ENCODE data around the gene C6orf163.

The C6orf163 gene

GRCh38 chr6:87357479-87358196 is 13.0 kb downstream of the C6orf163 start:
- DNase-seq, result peak; percentile 10

GRCh38 chr6:87364602-87365252 is 20.1 kb downstream of the C6orf163 start:
- DNase-seq, result peak; percentile 7

GRCh38 chr6:87366072-87366827 is 21.6 kb downstream of the C6orf163 start:
- DNase-seq, result no peak

- DNase-seq, result no peak
These were observed 22.3 kb downstream of the C6orf163 start for GRCh38 chr6:87366899-87367298.

GRCh38 chr6:87373377-87373776 is 28.8 kb downstream of the C6orf163 start:
- no peak for DNase-seq

- DNase-seq, result no peak
These were observed 30.7 kb downstream of the C6orf163 start for GRCh38 chr6:87375315-87375714.

GRCh38 chr6:87376643-87377042 is 32.0 kb downstream of the C6orf163 start:
- no peak for DNase-seq

GRCh38 chr6:87378947-87379346 is 34.3 kb downstream of the C6orf163 start:
- no peak for DNase-seq

- DNase-seq, result peak; percentile 53
These were observed 38.2 kb downstream of the C6orf163 start for GRCh38 chr6:87382861-87383260.

GRCh38 chr6:87384038-87384437 is 39.4 kb downstream of the C6orf163 start:
- DNase-seq, result no peak

GRCh38 chr6:87384449-87384848 is 39.8 kb downstream of the C6orf163 start:
- DNase-seq, result no peak

GRCh38 chr6:87391334-87391733 is 46.7 kb downstream of the C6orf163 start:
- DNase-seq, result peak; percentile 69

GRCh38 chr6:87393026-87393622 is 48.5 kb downstream of the C6orf163 start:
- DNase-seq, result peak; percentile 85

- no peak for DNase-seq
These were observed 50.8 kb downstream of the C6orf163 start for GRCh38 chr6:87395431-87395830.

- peak; percentile 45 for DNase-seq
These were observed 52.2 kb downstream of the C6orf163 start for GRCh38 chr6:87396595-87397392.

- DNase-seq, result no peak
These were observed 53.0 kb downstream of the C6orf163 start for GRCh38 chr6:87397656-87398055.

GRCh38 chr6:87401832-87402231 is 57.2 kb downstream of the C6orf163 start:
- no peak for DNase-seq

GRCh38 chr6:87407561-87407900 is 62.9 kb downstream of the C6orf163 start:
- DNase-seq, result peak; percentile 81

- peak; percentile 94 for DNase-seq
These were observed 63.5 kb downstream of the C6orf163 start, which contains the start of gene CFAP206 for GRCh38 chr6:87407901-87408720. TSS of gene CFAP206 (plus strand) at chr6:87407972. CDS start at chr6:87409840, 1,868 bp downstream.

GRCh38 chr6:87408721-87409155 is 64.1 kb downstream of the C6orf163 start:
- no peak for DNase-seq

All from NCI-H69 (cell line).